AG09309 (cell line): ENCODE results near the gene ITGA3.

ENCODE experiments used
- DNase-seq: peaks from one replicate; pipeline ENCODE4 v3.0.0-alpha.2; 2010; ENCODE audit warnings: low read depth
- H3K4me3 ChIP-seq: 2 replicates; pipeline ENCODE4 v1.5.1; 2011; ENCODE audit warnings: mild to moderate bottlenecking, low read depth, low read length, moderate library complexity; ENCODE audit not compliant: control insufficient read depth
- TF ChIP-seq, protein P1 (sequence below): IDR thresholded peaks from 2 replicates; pipeline ENCODE4 v1.5.1; 2011; ENCODE audit warnings: mild to moderate bottlenecking, low read depth, low read length, inconsistent platforms; ENCODE audit not compliant: insufficient read depth, control insufficient read depth; ENCODE audit errors: missing control alignments

Gene ITGA3

DNA sequence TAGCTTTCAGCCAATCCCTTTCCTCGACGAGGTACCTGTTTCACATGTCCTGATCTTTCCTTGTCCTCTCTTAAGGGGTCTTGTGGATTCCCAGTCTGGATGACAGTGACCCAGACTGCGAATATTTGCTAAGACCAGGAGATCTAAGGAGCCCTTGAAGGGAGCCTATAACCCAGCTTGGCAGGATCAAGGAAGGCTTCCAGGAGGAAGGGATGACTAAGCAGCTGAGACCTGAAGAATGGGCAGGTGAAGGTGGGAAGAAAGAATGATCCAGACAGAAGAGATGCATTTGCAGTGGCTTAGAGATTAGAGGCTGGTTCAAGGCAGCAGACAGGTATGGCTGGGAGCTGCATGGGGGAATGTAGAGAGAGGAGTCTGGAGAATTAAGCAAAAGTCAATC, 37.3 kb downstream of the ITGA3 start:
- H3K4me3 ChIP-seq = no peak overlapping the region
- DNase-seq = no peak
- TF ChIP-seq, protein P1, sequence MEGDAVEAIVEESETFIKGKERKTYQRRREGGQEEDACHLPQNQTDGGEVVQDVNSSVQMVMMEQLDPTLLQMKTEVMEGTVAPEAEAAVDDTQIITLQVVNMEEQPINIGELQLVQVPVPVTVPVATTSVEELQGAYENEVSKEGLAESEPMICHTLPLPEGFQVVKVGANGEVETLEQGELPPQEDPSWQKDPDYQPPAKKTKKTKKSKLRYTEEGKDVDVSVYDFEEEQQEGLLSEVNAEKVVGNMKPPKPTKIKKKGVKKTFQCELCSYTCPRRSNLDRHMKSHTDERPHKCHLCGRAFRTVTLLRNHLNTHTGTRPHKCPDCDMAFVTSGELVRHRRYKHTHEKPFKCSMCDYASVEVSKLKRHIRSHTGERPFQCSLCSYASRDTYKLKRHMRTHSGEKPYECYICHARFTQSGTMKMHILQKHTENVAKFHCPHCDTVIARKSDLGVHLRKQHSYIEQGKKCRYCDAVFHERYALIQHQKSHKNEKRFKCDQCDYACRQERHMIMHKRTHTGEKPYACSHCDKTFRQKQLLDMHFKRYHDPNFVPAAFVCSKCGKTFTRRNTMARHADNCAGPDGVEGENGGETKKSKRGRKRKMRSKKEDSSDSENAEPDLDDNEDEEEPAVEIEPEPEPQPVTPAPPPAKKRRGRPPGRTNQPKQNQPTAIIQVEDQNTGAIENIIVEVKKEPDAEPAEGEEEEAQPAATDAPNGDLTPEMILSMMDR = no peak

- DNase-seq = no peak
- TF ChIP-seq, protein P1 = no peak
- no peak overlapping the region for H3K4me3 ChIP-seq
These were observed 37.9 kb downstream of the ITGA3 start for GRCh38 chr17:50093807-50094206.

- peak; percentile 46 for DNase-seq
These were observed 38.4 kb downstream of the ITGA3 start for GRCh38 chr17:50094243-50094752.

DNA sequence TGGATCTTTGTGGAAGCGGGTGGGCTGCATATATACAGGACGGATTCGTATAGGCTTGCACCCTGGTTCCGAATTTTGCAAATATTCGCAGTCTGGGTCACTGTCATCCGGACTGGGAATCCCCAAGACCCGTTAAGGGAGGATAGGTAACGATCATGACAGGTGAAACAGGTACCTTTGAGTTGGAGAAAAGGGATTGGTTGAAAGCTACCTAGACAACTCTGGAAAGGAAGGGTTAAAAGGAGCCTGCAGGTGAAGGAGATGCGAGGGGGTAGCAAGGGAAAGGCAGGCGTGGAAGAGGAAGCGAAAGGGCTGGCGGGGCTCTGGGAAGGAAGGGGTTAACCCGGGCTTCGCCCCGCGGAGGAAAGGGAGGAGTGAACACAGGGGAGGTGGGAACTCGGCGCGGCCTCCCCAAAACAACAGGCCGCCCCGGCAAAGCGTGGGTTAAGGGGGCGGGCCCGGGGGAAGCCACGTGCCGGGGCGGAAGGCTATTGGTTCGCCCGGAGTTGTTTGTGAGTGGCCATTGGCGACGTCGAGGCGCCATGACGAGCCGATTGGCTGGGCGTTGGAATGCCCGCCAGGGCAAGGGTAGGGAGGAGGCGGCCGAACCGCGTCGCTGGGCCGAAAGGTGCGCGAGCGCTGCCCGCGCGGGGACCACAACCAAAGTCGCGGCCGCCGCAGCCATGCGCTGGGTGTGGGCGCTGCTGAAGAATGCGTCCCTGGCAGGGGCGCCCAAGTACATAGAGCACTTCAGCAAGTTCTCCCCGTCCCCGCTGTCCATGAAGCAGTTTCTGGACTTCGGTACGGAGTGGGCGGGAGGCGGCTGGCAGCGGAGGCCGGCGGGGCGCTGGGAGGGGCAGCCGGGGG, 39.1 kb downstream of the ITGA3 start, which contains the start of gene PDK2:
Gene PDK2, plus strand, starts transcription at position 599 of the 867 bp plus-strand sequence. Its CDS starts 85 bp downstream, at position 684.
- peak within 1 kb of the TSS; percentile 80 for H3K4me3 ChIP-seq
- DNase-seq = peak; percentile 68
- TF ChIP-seq, protein P1 = no peak

More at GRCh38 chr17:50094243-50094752, 38.4 kb downstream of the ITGA3 start:
- TF ChIP-seq, protein P1 = peak; percentile 84
- peak overlapping the region; percentile 80 for H3K4me3 ChIP-seq

- no peak for DNase-seq
- TF ChIP-seq, protein P1 = no peak
- peak overlapping the region; percentile 80 for H3K4me3 ChIP-seq
These were observed 39.7 kb downstream of the ITGA3 start for GRCh38 chr17:50095626-50096037.

DNA sequence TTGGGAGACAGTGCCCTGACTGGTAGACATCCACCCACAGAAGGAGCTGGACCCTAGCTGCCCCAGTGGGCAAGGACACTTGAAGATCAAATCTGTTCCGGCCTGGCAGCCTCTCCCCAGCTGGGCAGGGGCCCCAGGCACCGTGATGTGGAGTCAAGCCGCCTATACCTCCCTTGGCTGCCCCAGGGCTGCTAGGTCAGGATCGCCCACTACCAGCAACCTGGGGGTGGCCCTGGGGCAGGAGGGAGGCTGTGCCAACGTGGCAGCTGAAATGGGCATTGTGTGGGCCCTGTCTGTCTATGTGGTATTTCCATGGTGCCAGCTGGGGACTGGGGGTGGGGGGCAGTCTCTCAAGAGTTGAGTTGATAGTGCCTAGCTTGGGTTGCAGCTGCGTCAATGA, 40.2 kb downstream of the ITGA3 start:
- TF ChIP-seq, protein P1 = no peak
- H3K4me3 ChIP-seq = peak overlapping the region; percentile 80
- no peak for DNase-seq
